PFSK-1 (cell line): ENCODE results near the gene DMBX1.

Experiments used
- FOXP2 ChIP-seq: optimal IDR thresholded peaks from 2 replicates; pipeline ENCODE3; 2011; ENCODE audit warnings: borderline replicate concordance, control low read depth, inconsistent platforms; ENCODE audit not compliant: insufficient read depth; ENCODE audit errors: extremely low read length, extremely low read depth
- POLR2AphosphoS5 ChIP-seq: IDR thresholded peaks from 2 replicates; pipeline ENCODE4 v1.6.1; 2012; ENCODE audit warnings: low read depth, mild to moderate bottlenecking, control low read depth, low read length, moderate library complexity
- SIN3A ChIP-seq: IDR thresholded peaks from 2 replicates; pipeline ENCODE4 v1.6.1; 2012; ENCODE audit warnings: mild to moderate bottlenecking, low read length, moderate library complexity, borderline replicate concordance; ENCODE audit not compliant: insufficient read depth
- TAF1 ChIP-seq: IDR thresholded peaks from 2 replicates; pipeline ENCODE4 v1.6.1; 2012; ENCODE audit warnings: low read length, control low read depth, borderline replicate concordance; ENCODE audit not compliant: insufficient read depth
- TF ChIP-seq, protein P1 (sequence below), 2 experiments: IDR thresholded peaks; 2 replicates each; pipeline versions ENCODE4 v1.6.1 to v1.8.0; 2011 to 2012; ENCODE audit warnings: low read depth in 2 of 2, low read length in 2 of 2, control low read depth in 1 of 2, inconsistent platforms in 1 of 2, mild to moderate bottlenecking in 1 of 2, moderate library complexity in 1 of 2; ENCODE audit not compliant: insufficient read depth in 1 of 2

DNA sequence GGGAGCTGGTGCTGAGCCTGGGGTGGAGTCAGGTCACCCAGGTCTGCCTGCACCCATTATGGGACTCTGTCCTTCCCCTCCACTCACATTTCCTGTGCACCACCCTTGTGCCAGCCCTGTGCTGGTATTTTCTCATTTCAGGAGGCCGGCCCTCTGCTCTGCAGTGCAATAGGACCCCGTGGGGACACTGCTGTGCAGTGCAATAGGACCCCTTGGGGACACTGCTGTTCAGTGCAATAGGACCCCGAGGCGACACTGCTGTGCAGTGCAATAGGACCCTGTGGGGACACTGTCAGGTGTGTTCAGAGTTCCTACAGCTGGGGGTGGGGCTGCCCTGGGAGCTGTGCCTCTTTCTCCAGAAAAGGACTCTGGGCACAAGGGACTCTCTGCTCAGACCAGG lies 36.2 kb upstream of the DMBX1 start:
- TF ChIP-seq TAF1 (no peak), POLR2AphosphoS5 (no peak), SIN3A (no peak), FOXP2 (no peak)
- TF ChIP-seq, protein P1, sequence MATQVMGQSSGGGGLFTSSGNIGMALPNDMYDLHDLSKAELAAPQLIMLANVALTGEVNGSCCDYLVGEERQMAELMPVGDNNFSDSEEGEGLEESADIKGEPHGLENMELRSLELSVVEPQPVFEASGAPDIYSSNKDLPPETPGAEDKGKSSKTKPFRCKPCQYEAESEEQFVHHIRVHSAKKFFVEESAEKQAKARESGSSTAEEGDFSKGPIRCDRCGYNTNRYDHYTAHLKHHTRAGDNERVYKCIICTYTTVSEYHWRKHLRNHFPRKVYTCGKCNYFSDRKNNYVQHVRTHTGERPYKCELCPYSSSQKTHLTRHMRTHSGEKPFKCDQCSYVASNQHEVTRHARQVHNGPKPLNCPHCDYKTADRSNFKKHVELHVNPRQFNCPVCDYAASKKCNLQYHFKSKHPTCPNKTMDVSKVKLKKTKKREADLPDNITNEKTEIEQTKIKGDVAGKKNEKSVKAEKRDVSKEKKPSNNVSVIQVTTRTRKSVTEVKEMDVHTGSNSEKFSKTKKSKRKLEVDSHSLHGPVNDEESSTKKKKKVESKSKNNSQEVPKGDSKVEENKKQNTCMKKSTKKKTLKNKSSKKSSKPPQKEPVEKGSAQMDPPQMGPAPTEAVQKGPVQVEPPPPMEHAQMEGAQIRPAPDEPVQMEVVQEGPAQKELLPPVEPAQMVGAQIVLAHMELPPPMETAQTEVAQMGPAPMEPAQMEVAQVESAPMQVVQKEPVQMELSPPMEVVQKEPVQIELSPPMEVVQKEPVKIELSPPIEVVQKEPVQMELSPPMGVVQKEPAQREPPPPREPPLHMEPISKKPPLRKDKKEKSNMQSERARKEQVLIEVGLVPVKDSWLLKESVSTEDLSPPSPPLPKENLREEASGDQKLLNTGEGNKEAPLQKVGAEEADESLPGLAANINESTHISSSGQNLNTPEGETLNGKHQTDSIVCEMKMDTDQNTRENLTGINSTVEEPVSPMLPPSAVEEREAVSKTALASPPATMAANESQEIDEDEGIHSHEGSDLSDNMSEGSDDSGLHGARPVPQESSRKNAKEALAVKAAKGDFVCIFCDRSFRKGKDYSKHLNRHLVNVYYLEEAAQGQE (IDR thresholded peaks at IDR 0.05; ENCODE audit: insufficient read depth in 1 of 2, low read depth in 2 of 2, low read length in 2 of 2) = no peak
